ENCODE measurements around the gene ICAM5. TPM values are rescaled to one million over a fixed set of nuclear protein-coding genes. Genes with fewer than 3 reads are reported as not detected.

The ICAM5 gene
- polyA plus RNA-seq, 1 donor from 2014 or later = 4.1 TPM

DNA sequence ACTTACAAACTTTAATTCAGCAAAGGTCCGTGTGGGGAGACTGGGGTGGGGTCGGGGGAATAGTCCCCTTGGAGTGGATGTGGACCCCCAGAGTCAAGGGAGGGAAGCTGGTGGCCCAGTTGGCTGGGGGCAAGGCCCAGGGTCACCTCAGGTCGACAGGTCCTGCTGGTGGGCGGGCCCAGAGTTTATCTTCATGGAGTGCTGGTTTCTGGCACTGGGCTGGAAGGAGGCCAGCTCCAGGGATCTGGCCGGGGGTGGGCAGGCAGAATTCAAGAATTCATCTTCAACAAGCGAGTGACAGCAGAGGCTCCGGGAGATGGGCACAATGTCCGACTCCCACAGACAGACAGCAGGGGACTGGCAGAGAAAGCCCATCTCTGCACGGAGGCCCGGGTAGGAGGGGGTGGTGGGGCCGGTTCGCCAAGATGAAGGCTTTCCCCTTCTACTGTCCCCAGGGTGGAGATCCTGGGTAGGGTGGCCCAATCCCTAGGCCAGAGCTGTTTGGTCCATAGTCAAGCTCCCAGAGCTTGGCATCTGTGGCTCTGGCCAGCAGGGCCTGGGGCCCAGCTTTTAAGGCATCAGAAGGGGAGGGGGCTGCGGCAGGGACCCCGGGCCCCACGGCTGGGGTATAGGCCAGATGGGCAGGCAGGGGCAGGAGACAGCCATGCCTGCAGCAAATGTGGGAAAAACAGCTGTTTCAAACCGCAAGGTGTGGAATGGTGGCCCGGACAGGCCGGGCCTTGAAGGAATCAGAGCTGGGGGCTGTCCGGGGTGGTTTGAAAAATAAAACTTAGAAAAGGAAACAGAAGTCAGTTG lies 26.7 kb downstream of the ICAM5 start:
- no peaks in the 10 kb centered on the region for H4K20me1 ChIP-seq (ENCODE audit: insufficient read depth)
- no peak overlapping the region for H2AFZ ChIP-seq (ENCODE audit: low read depth, low read length)
- no peaks in the 10 kb centered on the region for H3K79me2 ChIP-seq (replicated peaks; ENCODE audit: insufficient read depth, low read length)
- no peaks in the 10 kb centered on the region for H3F3A ChIP-seq (ENCODE audit: insufficient read depth, low read length, poor library complexity, severe bottlenecking)
- H3K9ac ChIP-seq (ENCODE audit: low read length) = no peak overlapping the region
- H3K4me2 ChIP-seq (ENCODE audit: low read length) = no peak overlapping the region
- H3K27ac ChIP-seq (ENCODE audit: low read length) = no peak overlapping the region
- no peaks in the 10 kb centered on the region for H3K36me3 ChIP-seq (ENCODE audit: insufficient read depth, low read length)
- no peaks in the 10 kb centered on the region for H3K27me3 ChIP-seq (ENCODE audit: insufficient read depth, low read depth, low read length)
- peak overlapping the region; percentile 88 for H3K4me3 ChIP-seq (ENCODE audit: low read length)
- H3K9me3 ChIP-seq (ENCODE audit: low read length) = no peaks in the 10 kb centered on the region
- no peaks in the 10 kb centered on the region for H3K9me2 ChIP-seq (ENCODE audit: insufficient read depth, low read length)
- TF ChIP-seq EP300 (conservative IDR thresholded peaks at IDR 0.05; ENCODE audit: poor library complexity, severe bottlenecking) = no peak
- TF ChIP-seq, protein P1, sequence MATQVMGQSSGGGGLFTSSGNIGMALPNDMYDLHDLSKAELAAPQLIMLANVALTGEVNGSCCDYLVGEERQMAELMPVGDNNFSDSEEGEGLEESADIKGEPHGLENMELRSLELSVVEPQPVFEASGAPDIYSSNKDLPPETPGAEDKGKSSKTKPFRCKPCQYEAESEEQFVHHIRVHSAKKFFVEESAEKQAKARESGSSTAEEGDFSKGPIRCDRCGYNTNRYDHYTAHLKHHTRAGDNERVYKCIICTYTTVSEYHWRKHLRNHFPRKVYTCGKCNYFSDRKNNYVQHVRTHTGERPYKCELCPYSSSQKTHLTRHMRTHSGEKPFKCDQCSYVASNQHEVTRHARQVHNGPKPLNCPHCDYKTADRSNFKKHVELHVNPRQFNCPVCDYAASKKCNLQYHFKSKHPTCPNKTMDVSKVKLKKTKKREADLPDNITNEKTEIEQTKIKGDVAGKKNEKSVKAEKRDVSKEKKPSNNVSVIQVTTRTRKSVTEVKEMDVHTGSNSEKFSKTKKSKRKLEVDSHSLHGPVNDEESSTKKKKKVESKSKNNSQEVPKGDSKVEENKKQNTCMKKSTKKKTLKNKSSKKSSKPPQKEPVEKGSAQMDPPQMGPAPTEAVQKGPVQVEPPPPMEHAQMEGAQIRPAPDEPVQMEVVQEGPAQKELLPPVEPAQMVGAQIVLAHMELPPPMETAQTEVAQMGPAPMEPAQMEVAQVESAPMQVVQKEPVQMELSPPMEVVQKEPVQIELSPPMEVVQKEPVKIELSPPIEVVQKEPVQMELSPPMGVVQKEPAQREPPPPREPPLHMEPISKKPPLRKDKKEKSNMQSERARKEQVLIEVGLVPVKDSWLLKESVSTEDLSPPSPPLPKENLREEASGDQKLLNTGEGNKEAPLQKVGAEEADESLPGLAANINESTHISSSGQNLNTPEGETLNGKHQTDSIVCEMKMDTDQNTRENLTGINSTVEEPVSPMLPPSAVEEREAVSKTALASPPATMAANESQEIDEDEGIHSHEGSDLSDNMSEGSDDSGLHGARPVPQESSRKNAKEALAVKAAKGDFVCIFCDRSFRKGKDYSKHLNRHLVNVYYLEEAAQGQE (IDR thresholded peaks at IDR 0.05; ENCODE audit: borderline replicate concordance) = no peak
- no peak for TF ChIP-seq RAD21 (conservative IDR thresholded peaks at IDR 0.05)
- TF ChIP-seq MXI1 (conservative IDR thresholded peaks at IDR 0.05; ENCODE audit: poor library complexity, severe bottlenecking) = no peak
- TF ChIP-seq, protein P2, sequence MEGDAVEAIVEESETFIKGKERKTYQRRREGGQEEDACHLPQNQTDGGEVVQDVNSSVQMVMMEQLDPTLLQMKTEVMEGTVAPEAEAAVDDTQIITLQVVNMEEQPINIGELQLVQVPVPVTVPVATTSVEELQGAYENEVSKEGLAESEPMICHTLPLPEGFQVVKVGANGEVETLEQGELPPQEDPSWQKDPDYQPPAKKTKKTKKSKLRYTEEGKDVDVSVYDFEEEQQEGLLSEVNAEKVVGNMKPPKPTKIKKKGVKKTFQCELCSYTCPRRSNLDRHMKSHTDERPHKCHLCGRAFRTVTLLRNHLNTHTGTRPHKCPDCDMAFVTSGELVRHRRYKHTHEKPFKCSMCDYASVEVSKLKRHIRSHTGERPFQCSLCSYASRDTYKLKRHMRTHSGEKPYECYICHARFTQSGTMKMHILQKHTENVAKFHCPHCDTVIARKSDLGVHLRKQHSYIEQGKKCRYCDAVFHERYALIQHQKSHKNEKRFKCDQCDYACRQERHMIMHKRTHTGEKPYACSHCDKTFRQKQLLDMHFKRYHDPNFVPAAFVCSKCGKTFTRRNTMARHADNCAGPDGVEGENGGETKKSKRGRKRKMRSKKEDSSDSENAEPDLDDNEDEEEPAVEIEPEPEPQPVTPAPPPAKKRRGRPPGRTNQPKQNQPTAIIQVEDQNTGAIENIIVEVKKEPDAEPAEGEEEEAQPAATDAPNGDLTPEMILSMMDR (IDR thresholded peaks at IDR 0.05; ENCODE audit: poor library complexity, severe bottlenecking) = no peak
- no peak for TF ChIP-seq TAF1 (IDR thresholded peaks at IDR 0.05; ENCODE audit: low read depth)
- no peak for TF ChIP-seq POLR2AphosphoS5 (IDR thresholded peaks at IDR 0.05)
- TF ChIP-seq SMC3 (conservative IDR thresholded peaks at IDR 0.05; ENCODE audit: poor library complexity) = no peak
- TF ChIP-seq EZH2 (IDR thresholded peaks at IDR 0.05; ENCODE audit: borderline replicate concordance, insufficient read depth, low read length, poor library complexity, severe bottlenecking) = no peak

DNA sequence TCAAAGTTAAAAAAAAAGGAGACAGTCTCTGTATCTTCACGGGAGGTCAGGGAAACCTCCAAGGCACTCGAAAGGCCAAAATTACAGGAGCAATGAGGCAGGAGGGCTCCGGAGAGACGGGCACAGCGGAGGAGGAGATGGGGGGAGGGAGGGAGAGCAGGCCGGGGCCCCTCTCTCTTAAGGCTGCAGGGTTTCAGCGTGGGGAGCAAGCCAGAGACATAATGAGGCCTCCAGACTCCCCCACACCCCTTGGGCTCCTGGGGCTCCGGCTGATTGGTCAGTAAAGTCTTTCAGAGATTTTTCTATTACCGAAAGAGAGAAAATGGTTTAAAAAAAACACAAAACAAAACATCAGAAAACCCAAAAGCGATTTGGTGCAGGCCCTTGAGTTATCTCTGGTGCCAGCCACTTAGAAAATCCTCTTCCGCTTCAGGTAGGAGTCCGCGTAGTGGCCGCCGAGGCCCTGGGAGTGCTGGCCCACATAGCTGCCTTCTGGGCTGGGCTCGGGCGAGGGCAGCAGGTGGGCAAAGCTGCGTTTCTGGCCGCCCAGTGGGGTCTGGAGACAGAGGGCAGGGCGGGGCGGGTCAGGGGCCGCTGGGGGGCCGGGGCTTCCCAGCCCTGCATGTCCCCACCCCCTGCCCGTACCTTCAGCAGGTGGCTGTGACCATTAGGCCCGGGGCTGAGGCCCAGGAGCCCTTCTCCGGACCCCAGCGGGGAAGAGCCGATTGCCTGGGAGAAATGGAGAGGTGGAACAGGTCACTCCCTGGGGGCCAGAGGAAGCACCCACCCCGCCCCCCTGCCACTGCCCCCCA lies 27.5 kb downstream of the ICAM5 start:
- H3F3A ChIP-seq (ENCODE audit: insufficient read depth, low read length, poor library complexity, severe bottlenecking) = no peaks in the 10 kb centered on the region
- TF ChIP-seq POLR2AphosphoS5 (IDR thresholded peaks at IDR 0.05) (no peak), SMC3 (conservative IDR thresholded peaks at IDR 0.05; ENCODE audit: poor library complexity) (no peak), EZH2 (IDR thresholded peaks at IDR 0.05; ENCODE audit: borderline replicate concordance, insufficient read depth, low read length, poor library complexity, severe bottlenecking) (no peak), RAD21 (conservative IDR thresholded peaks at IDR 0.05) (no peak), TAF1 (IDR thresholded peaks at IDR 0.05; ENCODE audit: low read depth) (no peak), EP300 (conservative IDR thresholded peaks at IDR 0.05; ENCODE audit: poor library complexity, severe bottlenecking) (no peak), MXI1 (conservative IDR thresholded peaks at IDR 0.05; ENCODE audit: poor library complexity, severe bottlenecking) (no peak)
- TF ChIP-seq, protein P2 (IDR thresholded peaks at IDR 0.05; ENCODE audit: poor library complexity, severe bottlenecking) = no peak
- TF ChIP-seq, protein P1 (IDR thresholded peaks at IDR 0.05; ENCODE audit: borderline replicate concordance) = no peak
- H3K27ac ChIP-seq (ENCODE audit: low read length) = no peak overlapping the region
- no peaks in the 10 kb centered on the region for H3K36me3 ChIP-seq (ENCODE audit: insufficient read depth, low read length)
- no peak overlapping the region for H3K9ac ChIP-seq (ENCODE audit: low read length)
- H3K27me3 ChIP-seq (ENCODE audit: insufficient read depth, low read depth, low read length) = no peaks in the 10 kb centered on the region
- no peak overlapping the region for H3K4me3 ChIP-seq (ENCODE audit: low read length)
- no peak overlapping the region for H3K4me2 ChIP-seq (ENCODE audit: low read length)
- H3K79me2 ChIP-seq (replicated peaks; ENCODE audit: insufficient read depth, low read length) = no peaks in the 10 kb centered on the region
- H3K9me2 ChIP-seq (ENCODE audit: insufficient read depth, low read length) = no peaks in the 10 kb centered on the region
- H2AFZ ChIP-seq (ENCODE audit: low read depth, low read length) = no peak overlapping the region
- no peaks in the 10 kb centered on the region for H3K9me3 ChIP-seq (ENCODE audit: low read length)
- H4K20me1 ChIP-seq (ENCODE audit: insufficient read depth) = no peaks in the 10 kb centered on the region
